H1 (cell line): ENCODE measurements around the gene LIMS1. TPM values are rescaled to one million over a fixed set of nuclear protein-coding genes. Genes with fewer than 3 reads are reported as not detected.
"Not testable (repeated sequence)": the region's sequence is repeated elsewhere in the genome, so short reads cannot be mapped to it uniquely, and the experiment has no call there.

Experiments used
- CTCF ChIA-PET: fragments of 300-600 bp; sonication (Branson Sonifier 250); formaldehyde crosslinking; loops from one replicate; lab custom pipeline; 2021; ENCODE audit not compliant: partially characterized antibody; lab: Charles Lee
- POLR2A ChIA-PET: fragments of 300-600 bp; sonication (Branson Sonifier 250); formaldehyde crosslinking; loops from one replicate; lab custom pipeline; 2021; ENCODE audit warnings: inconsistent platforms; ENCODE audit not compliant: partially characterized antibody; lab: Charles Lee
- DNase-seq, 2 experiments: peaks; one replicate each; pipeline versions ENCODE4 v3.0.0 to v3.0.0-alpha.2; 2010 to 2022; ENCODE audit warnings: low spot score in 2 of 2, low read depth in 1 of 2, mixed read lengths in 1 of 2
- FAIRE-seq: peaks from 2 replicates; lab custom pipeline; 2011; peaks lifted over from hg19 to GRCh38; lab: Jason Lieb, UNC
- H2AFZ ChIP-seq: 2 replicates; pipeline ENCODE4 v1.8.1; 2012; ENCODE audit warnings: low read length, inconsistent platforms
- H2AK5ac ChIP-seq: 2 replicates; pipeline ENCODE4 v1.6.1; 2013; ENCODE audit warnings: low read depth, low read length
- H2BK120ac ChIP-seq: replicated peaks from 2 replicates; pipeline ENCODE3; 2013; ENCODE audit warnings: low read depth, low read length, inconsistent platforms
- H2BK12ac ChIP-seq: 2 replicates; pipeline ENCODE4 v1.6.1; 2013; ENCODE audit warnings: low read depth, low read length
- H2BK15ac ChIP-seq: 2 replicates; pipeline ENCODE4 v1.6.1; 2013; ENCODE audit warnings: low read length
- H2BK20ac ChIP-seq: 2 replicates; pipeline ENCODE4 v1.6.1; 2013; ENCODE audit warnings: low read length
- H2BK5ac ChIP-seq: 2 replicates; pipeline ENCODE4 v1.6.1; 2013; ENCODE audit warnings: low read depth, low read length
- H3K14ac ChIP-seq: 2 replicates; pipeline ENCODE4 v1.6.1; 2013; ENCODE audit warnings: inconsistent platforms; ENCODE audit not compliant: insufficient read length
- H3K18ac ChIP-seq: 2 replicates; pipeline ENCODE4 v1.6.1; 2013; ENCODE audit warnings: low read length; ENCODE audit errors: extremely low read depth
- H3K23ac ChIP-seq: 2 replicates; pipeline ENCODE4 v1.6.1; 2013; ENCODE audit warnings: inconsistent platforms; ENCODE audit not compliant: insufficient read length
- H3K23me2 ChIP-seq: 2 replicates; pipeline ENCODE4 v1.6.1; 2013; ENCODE audit warnings: low read depth, low read length
- H3K27ac ChIP-seq: 2 replicates; pipeline ENCODE4 v1.6.1; 2011; ENCODE audit warnings: low read depth, low read length, inconsistent platforms
- H3K27me3 ChIP-seq, 4 experiments: replicated peaks in 1 of 4; 1 replicate in 1 of 4; 2 replicates in 3 of 4; pipeline versions ENCODE4 v1.6.1 to v1.8.1; 2011 to 2013; ENCODE audit warnings: low read length in 3 of 4, mild to moderate bottlenecking in 3 of 4, inconsistent platforms in 2 of 4, mixed read lengths in 2 of 4, moderate library complexity in 1 of 4; ENCODE audit not compliant: control insufficient read depth in 3 of 4, insufficient read depth in 3 of 4; ENCODE audit errors: extremely low read depth in 1 of 4
- H3K36me3 ChIP-seq, 4 experiments: 2 replicates each; pipeline versions ENCODE4 v1.6.1 to v1.8.1; 2011 to 2013; ENCODE audit warnings: mild to moderate bottlenecking in 4 of 4, low read length in 3 of 4, moderate library complexity in 2 of 4, control low read depth in 1 of 4, inconsistent platforms in 1 of 4; ENCODE audit not compliant: insufficient read depth in 4 of 4, control insufficient read depth in 2 of 4
- H3K4ac ChIP-seq: replicated peaks from 2 replicates; pipeline ENCODE3; 2013; ENCODE audit warnings: low read length, low read depth, mixed read lengths, inconsistent platforms; ENCODE audit not compliant: insufficient read length
- H3K4me1 ChIP-seq, 4 experiments: replicated peaks in 1 of 4; 1 replicate in 1 of 4; 2 replicates in 3 of 4; pipeline versions ENCODE4 v1.6.1 to v1.8.1; 2011 to 2013; ENCODE audit warnings: low read length in 3 of 4, inconsistent platforms in 2 of 4, mixed read lengths in 1 of 4; ENCODE audit not compliant: insufficient read depth in 4 of 4, control insufficient read depth in 3 of 4
- H3K4me2 ChIP-seq, 2 experiments: 2 replicates each; pipeline versions ENCODE4 v1.6.1 to v1.8.1; 2011 to 2013; ENCODE audit warnings: low read depth in 2 of 2, low read length in 2 of 2, control low read depth in 1 of 2, inconsistent platforms in 1 of 2, mild to moderate bottlenecking in 1 of 2; ENCODE audit not compliant: insufficient read depth in 1 of 2
- H3K4me3 ChIP-seq, 4 experiments: fragments of 200-600, 300-600 bp in 1 of 4; sonication (generic), shearing (Covaris generic), sonication (Bioruptor Twin) in 1 of 4; 2 replicates each; pipeline versions ENCODE4 v1.5.1 to v1.8.1; 2011 to 2016; ENCODE audit warnings: low read length in 4 of 4, low read depth in 3 of 4, control low read depth in 2 of 4, inconsistent platforms in 2 of 4, mild to moderate bottlenecking in 2 of 4, mixed read lengths in 1 of 4, moderate library complexity in 1 of 4; ENCODE audit not compliant: insufficient read depth in 2 of 4; ENCODE audit errors: extremely low read depth in 1 of 4
- H3K56ac ChIP-seq: replicated peaks from 2 replicates; pipeline ENCODE3; 2013; ENCODE audit warnings: low read depth, mild to moderate bottlenecking, mixed read lengths, low read length, inconsistent platforms; ENCODE audit not compliant: insufficient read length
- H3K79me1 ChIP-seq: 2 replicates; pipeline ENCODE4 v1.6.1; 2013; ENCODE audit warnings: low read depth, low read length, control low read depth
- H3K79me2 ChIP-seq, 2 experiments: 2 replicates each; pipeline versions ENCODE4 v1.6.1 to v1.8.1; 2012 to 2013; ENCODE audit warnings: low read length in 2 of 2, mild to moderate bottlenecking in 2 of 2, inconsistent platforms in 1 of 2; ENCODE audit not compliant: insufficient read depth in 2 of 2, control insufficient read depth in 1 of 2
- H3K9ac ChIP-seq, 4 experiments: replicated peaks in 1 of 4; 1 replicate in 1 of 4; 2 replicates in 3 of 4; pipeline versions ENCODE4 v1.6.1 to v1.8.1; 2011 to 2013; ENCODE audit warnings: low read depth in 3 of 4, low read length in 3 of 4, control low read depth in 2 of 4, mild to moderate bottlenecking in 2 of 4, moderate library complexity in 2 of 4, inconsistent platforms in 1 of 4; ENCODE audit errors: extremely low read depth in 1 of 4
- H3K9me3 ChIP-seq, 2 experiments: 2 replicates each; pipeline versions ENCODE4 v1.6.1 to v1.8.1; 2012 to 2013; ENCODE audit warnings: mild to moderate bottlenecking in 2 of 2, moderate library complexity in 2 of 2, control low read depth in 1 of 2, inconsistent platforms in 1 of 2, low read depth in 1 of 2, low read length in 1 of 2, mixed read lengths in 1 of 2; ENCODE audit not compliant: insufficient read depth in 2 of 2
- H4K20me1 ChIP-seq, 2 experiments: replicated peaks in 1 of 2; 2 replicates each; pipeline versions ENCODE3 to v1.8.1; 2011 to 2013; ENCODE audit warnings: inconsistent platforms in 2 of 2, low read length in 2 of 2, mild to moderate bottlenecking in 1 of 2; ENCODE audit not compliant: insufficient read depth in 2 of 2, control insufficient read depth in 1 of 2
- H4K5ac ChIP-seq: 2 replicates; pipeline ENCODE4 v1.6.1; 2013; ENCODE audit warnings: low read length, low read depth, mixed read lengths, inconsistent platforms; ENCODE audit not compliant: insufficient read length
- H4K8ac ChIP-seq: 2 replicates; pipeline ENCODE4 v1.8.0; 2013; ENCODE audit warnings: mild to moderate bottlenecking, moderate library complexity, low read length, inconsistent platforms; ENCODE audit not compliant: insufficient read depth; ENCODE audit errors: extremely low read depth
- H4K91ac ChIP-seq: replicated peaks from 2 replicates; pipeline ENCODE3; 2013; ENCODE audit warnings: low read length, mixed read lengths, inconsistent platforms; ENCODE audit not compliant: insufficient read length
- WGBS, 2 experiments: shearing (Covaris generic) in 1 of 2; methylation state at CpG; one replicate each; pipeline versions ENCODE4 v1.1.6 to v1.1.7; 2013 to 2015; ENCODE audit warnings: low lambda C conversion rate in 2 of 2, mixed read lengths in 2 of 2, inconsistent platforms in 1 of 2, low coverage in 1 of 2, missing lambda C conversion rate in 1 of 2; ENCODE audit not compliant: insufficient replicate concordance in 2 of 2, insufficient coverage in 1 of 2, insufficient read length in 1 of 2; ENCODE audit errors: extremely low coverage in 1 of 2, missing lambda C conversion rate in 1 of 2; 5-methylcytosine and 5-hydroxymethylcytosine counted together
- polyA plus RNA-seq, 7 experiments: library from polyadenylated mRNA; depleted of rRNA in 3 of 7; stranded (reverse) in 5 of 7; unstranded in 2 of 7; fragments of >200 nt in 5 of 7; fragments of 200-250 nt in 2 of 7; gene quantifications; 1 replicate in 5 of 7; 2 replicates in 1 of 7; 4 replicates in 1 of 7; pipeline versions ENCODE4 v1.2.1 to v1.2.3, GENCODE V29; 2011 to 2013; ENCODE audit warnings: missing spikeins in 2 of 7, mixed read lengths in 2 of 7
- total RNA-seq: library from RNA; stranded (reverse); fragmentation: NEBNext Ultra II Directional; extraction: Animal tissue kit (Norgen Biotek cat#: 25700); gene quantifications from 2 replicates; pipeline ENCODE4 v1.2.1, GENCODE V29; 2021

The LIMS1 gene
- total and polyA plus RNA-seq, 2 of the 8 experiments (the other 6 are each of a cell fraction or from before 2014, with no cell fraction given), result 24.1 to 36.7 TPM

- H3K18ac ChIP-seq, H2BK20ac ChIP-seq, H4K20me1 ChIP-seq, H4K8ac ChIP-seq, H3K4ac ChIP-seq, H4K91ac ChIP-seq, H3K56ac ChIP-seq, H3K27me3 ChIP-seq, H2AFZ ChIP-seq, H3K79me1 ChIP-seq, DNase-seq, H3K36me3 ChIP-seq, H2AK5ac ChIP-seq, H3K4me2 ChIP-seq, H3K9ac ChIP-seq, CTCF ChIA-PET, H3K23me2 ChIP-seq, H3K27ac ChIP-seq, H3K4me3 ChIP-seq, POLR2A ChIA-PET, H3K9me3 ChIP-seq, H2BK15ac ChIP-seq, H3K4me1 ChIP-seq, H2BK12ac ChIP-seq, H4K5ac ChIP-seq, H2BK120ac ChIP-seq, H3K14ac ChIP-seq, H2BK5ac ChIP-seq, H3K23ac ChIP-seq, FAIRE-seq, H3K79me2 ChIP-seq: not testable (repeated sequence)
- WGBS, 2 experiments, result no CpG with 5 or more reads among the region's 1 CpG
Observed at GRCh38 chr2:108690001-108690400, 155.7 kb downstream of the LIMS1 start.
